HepG2 (cell line): ENCODE data around the gene LYPD6B. TPM values are rescaled to one million over a fixed set of nuclear protein-coding genes. Genes with fewer than 3 reads are reported as not detected.

Source experiments
- ATAC-seq: fragments of 200-7000 bp; cut with Tn5 transposase; 3 replicates; pipeline ENCODE4 v1.9.1; 2020; ENCODE audit warnings: mild to moderate bottlenecking, moderate library complexity
- BruUV-seq: library from RNA; stranded (reverse); fragments of 400-500 nt; replicated peaks from 2 replicates; lab custom pipeline; 2021; lab: Mats Ljungman, UMichigan
- CTCF ChIA-PET: fragments of 300-600 bp; formaldehyde crosslinking; extraction: SDS; loops from one replicate; lab custom pipeline; 2021; ENCODE audit warnings: low total read pairs, inconsistent platforms, low intra/inter-chr PET ratio; lab: Yijun Ruan, JAX
- POLR2A ChIA-PET: fragments of 350-600 bp; sonication (Branson Sonifier 250); formaldehyde crosslinking; loops from one replicate; lab custom pipeline; 2020; ENCODE audit warnings: antibody characterized with exemption, inconsistent platforms; lab: Yijun Ruan, JAX
- DNase-seq: peaks from one replicate; pipeline ENCODE4 v3.0.0-alpha.2; 2015; ENCODE audit warnings: low spot score
- FAIRE-seq: peaks from 3 replicates; lab custom pipeline; 2011; peaks lifted over from hg19 to GRCh38; lab: Jason Lieb, UNC
- H2AFZ ChIP-seq: one replicate; pipeline ENCODE4 v1.6.1; 2011; ENCODE audit warnings: low read length, inconsistent platforms
- H3K27ac ChIP-seq: fragments of 300-600 bp; 3 replicates; pipeline ENCODE4 v1.8.0; 2011; ENCODE audit warnings: mixed run types, mild to moderate bottlenecking, mixed read lengths, low read length, inconsistent platforms; ENCODE audit not compliant: insufficient read depth; ENCODE audit errors: extremely low read length
- H3K27me3 ChIP-seq, 2 experiments: fragments of 200-600 bp in 1 of 2; 2 replicates in 1 of 2; 3 replicates in 1 of 2; pipeline versions ENCODE4 v1.6.0 to v1.8.0; 2011; ENCODE audit warnings: low read length in 2 of 2, mild to moderate bottlenecking in 2 of 2, moderate library complexity in 2 of 2, inconsistent platforms in 1 of 2; ENCODE audit not compliant: insufficient read depth in 2 of 2, control insufficient read depth in 1 of 2
- H3K36me3 ChIP-seq, 2 experiments: fragments of 200-600 bp in 1 of 2; replicated peaks in 1 of 2; 2 replicates in 1 of 2; 3 replicates in 1 of 2; pipeline versions ENCODE4 v1.5.1 to v1.8.0; 2011; ENCODE audit warnings: low read length in 2 of 2, inconsistent platforms in 1 of 2; ENCODE audit not compliant: insufficient read depth in 2 of 2, control insufficient read depth in 1 of 2
- H3K4me1 ChIP-seq: 2 replicates; pipeline ENCODE4 v1.5.1; 2012; ENCODE audit warnings: low read length, inconsistent platforms; ENCODE audit not compliant: insufficient read depth
- H3K4me2 ChIP-seq: 2 replicates; pipeline ENCODE4 v1.6.0; 2011; ENCODE audit warnings: low read depth, low read length, inconsistent platforms
- H3K4me3 ChIP-seq, 3 experiments: fragments of 200-600 bp in 1 of 3; sonication (generic), shearing (Covaris generic) in 1 of 3; replicated peaks in 1 of 3; 2 replicates each; pipeline ENCODE4 v1.5.1; 2011 to 2016; ENCODE audit warnings: low read length in 3 of 3, inconsistent platforms in 2 of 3, low read depth in 2 of 3, mild to moderate bottlenecking in 2 of 3, control low read depth in 1 of 3, mixed read lengths in 1 of 3; ENCODE audit not compliant: insufficient read depth in 1 of 3
- H3K79me2 ChIP-seq: one replicate; pipeline ENCODE4 v1.6.1; 2011; ENCODE audit warnings: low read length, inconsistent platforms; ENCODE audit not compliant: insufficient read depth
- H3K9ac ChIP-seq: 2 replicates; pipeline ENCODE4 v1.6.0; 2011; ENCODE audit warnings: mild to moderate bottlenecking, low read depth, low read length, inconsistent platforms; ENCODE audit not compliant: insufficient read depth
- H3K9me3 ChIP-seq: 2 replicates; pipeline ENCODE4 v1.5.1; 2012; ENCODE audit warnings: mild to moderate bottlenecking, low read length
- H4K20me1 ChIP-seq: 2 replicates; pipeline ENCODE4 v1.6.0; 2011; ENCODE audit warnings: inconsistent platforms, mild to moderate bottlenecking, low read length, moderate library complexity; ENCODE audit not compliant: insufficient read depth
- AHDC1 ChIP-seq: sonication (generic); formaldehyde crosslinking; IDR thresholded peaks from 2 replicates; pipeline ENCODE4 v1.5.1; 2020; ENCODE audit warnings: mild to moderate bottlenecking, missing genetic modification reagents, borderline replicate concordance
- BCL6 ChIP-seq: IDR thresholded peaks from 2 replicates; pipeline ENCODE4 v1.6.1; 2016; ENCODE audit warnings: missing genetic modification reagents, missing compliant biosample characterization
- BRF2 ChIP-seq: sonication (generic); formaldehyde crosslinking; IDR thresholded peaks from 2 replicates; pipeline ENCODE4 v1.8.1; 2022; ENCODE audit warnings: mild to moderate bottlenecking, missing genetic modification reagents
- HMG20B ChIP-seq: conservative IDR thresholded peaks from 2 replicates; pipeline ENCODE4 v1.6.1; 2016; ENCODE audit warnings: missing genetic modification reagents, missing compliant biosample characterization
- MXD4 ChIP-seq: IDR thresholded peaks from 2 replicates; pipeline ENCODE4 v1.6.1; 2016; ENCODE audit warnings: mild to moderate bottlenecking, missing biosample characterization, missing genetic modification reagents
- NCOA2 ChIP-seq: sonication (generic); formaldehyde crosslinking; IDR thresholded peaks from 2 replicates; pipeline ENCODE4 v1.8.0; 2022; ENCODE audit warnings: inconsistent platforms
- SALL2 ChIP-seq: sonication (generic); formaldehyde crosslinking; IDR thresholded peaks from 2 replicates; pipeline ENCODE4 v1.8.1; 2023; ENCODE audit warnings: mild to moderate bottlenecking, missing genetic modification reagents, inconsistent platforms
- TOPORS ChIP-seq: sonication (generic); formaldehyde crosslinking; IDR thresholded peaks from 2 replicates; pipeline ENCODE4 v1.8.0; 2023; ENCODE audit warnings: mild to moderate bottlenecking, missing genetic modification reagents
- ZNF281 ChIP-seq: sonication (generic); formaldehyde crosslinking; IDR thresholded peaks from 2 replicates; pipeline ENCODE4 v1.4.0; 2020; ENCODE audit warnings: missing genetic modification reagents, borderline replicate concordance
- ZNF430 ChIP-seq: sonication (generic); formaldehyde crosslinking; IDR thresholded peaks from 2 replicates; pipeline ENCODE4 v1.9.0; 2021; ENCODE audit warnings: mild to moderate bottlenecking, missing genetic modification reagents
- ZNF879 ChIP-seq: sonication (generic); formaldehyde crosslinking; IDR thresholded peaks from 2 replicates; pipeline ENCODE4 v1.8.1; 2023; ENCODE audit warnings: missing genetic modification reagents
- WGBS: methylation state at CpG from one replicate; pipeline ENCODE4 v1.1.6; 2017; ENCODE audit warnings: low lambda C conversion rate; 5-methylcytosine and 5-hydroxymethylcytosine counted together
- in situ Hi-C: cut with HindIII; loops from 2 replicates; pipeline ENCODE4 v1.10.0; 2017; ENCODE audit warnings: low pct_unique_long_range_greater_than_20kb; ENCODE audit not compliant: extremely low pct_ligation_motif_present
- intact Hi-C: fragments of 100-400 bp; cut with micrococcal nuclease; formaldehyde crosslinking; loops from one replicate; pipeline ENCODE4 v1.10.0; 2022; ENCODE audit not compliant: unreplicated experiment
- polyA plus RNA-seq, 8 experiments: library from polyadenylated mRNA; depleted of rRNA in 3 of 8; stranded (reverse) in 7 of 8; unstranded in 1 of 8; fragments of >200 nt; fragmentation: Illumina TruSeq in 4 of 8; extraction: Trizol in 4 of 8; gene quantifications; 2 replicates each; pipeline versions ENCODE4 v1.2.1 to v1.2.3, GENCODE V29; 2011 to 2016; ENCODE audit warnings: low read depth in 4 of 8, missing spikeins in 1 of 8, mixed read lengths in 1 of 8; ENCODE audit not compliant: insufficient read depth in 1 of 8
- total RNA-seq, 5 experiments: library from RNA; depleted of rRNA; stranded (reverse); fragments of >200 nt; fragmentation: Illumina TruSeq; extraction: Trizol; gene quantifications; 2 replicates each; pipeline ENCODE4 v1.2.3, GENCODE V29; 2016; ENCODE audit warnings: low read depth in 1 of 5

LYPD6B gene
- total and polyA plus RNA-seq, 2 of the 13 experiments (the other 11 are each of a cell fraction or from before 2014, with no cell fraction given) = not detected

GRCh38 chr2:149224543-149224942 lies 186.0 kb downstream of the LYPD6B start (continued):
- TF ChIP-seq AHDC1 (CRISPR knock-in tag) = no peak

GRCh38 chr2:149225446-149225845 lies 186.9 kb downstream of the LYPD6B start:
- no peaks in the 10 kb centered on the region for H3K9me3 ChIP-seq
- in situ Hi-C loops (no loop called here), intact Hi-C loops (no loop called here)
- no peaks in the 10 kb centered on the region for H3K4me1 ChIP-seq
- CTCF ChIA-PET = no interaction called here
- no peak overlapping the region for H2AFZ ChIP-seq
- H4K20me1 ChIP-seq = no peaks in the 10 kb centered on the region
- POLR2A ChIA-PET = no interaction called here
- no peak overlapping the region for H3K4me3 ChIP-seq
- BruUV-seq = no TSS peak
- no peaks in the 10 kb centered on the region for H3K36me3 ChIP-seq
- no peak for DNase-seq
- no peaks in the 10 kb centered on the region for H3K79me2 ChIP-seq
- ATAC-seq = no peak
- no peak overlapping the region for H3K9ac ChIP-seq
- H3K27ac ChIP-seq = no peak overlapping the region
- no peak for FAIRE-seq
- peaks cover 0 to 8% of the 10 kb centered on the region in 2 experiments; a peak in 2 of 5 replicates for H3K27me3 ChIP-seq
- WGBS = 0% methylated on average over 2 of the region's 2 CpGs
- H3K4me2 ChIP-seq = no peak overlapping the region
- TF ChIP-seq ZNF430 (CRISPR knock-in tag) (no peak), BCL6 (CRISPR knock-in tag) (no peak), NCOA2 (CRISPR knock-in tag) (no peak), BRF2 (CRISPR knock-in tag) (no peak), TOPORS (CRISPR knock-in tag) (no peak), SALL2 (CRISPR knock-in tag) (no peak), ZNF281 (CRISPR knock-in tag) (no peak), MXD4 (CRISPR knock-in tag) (no peak), ZNF879 (no peak), HMG20B (no peak)
